Left kidney (tissue), 2 donors: ENCODE measurements around the gene USP34. TPM values are rescaled to one million over a fixed set of nuclear protein-coding genes. Genes with fewer than 3 reads are reported as not detected.

ENCODE experiments used
- DNase-seq: peaks from one replicate; pipeline ENCODE4 v3.0.0-alpha.2; 2013
- polyA plus RNA-seq: library from polyadenylated mRNA; unstranded; fragments of 120-200 nt; gene quantifications from one replicate; pipeline ENCODE4 v1.2.1, GENCODE V29; 2013; ENCODE audit not compliant: insufficient read length

The USP34 gene
- polyA plus RNA-seq, 1 donor = 171 TPM

DNA sequence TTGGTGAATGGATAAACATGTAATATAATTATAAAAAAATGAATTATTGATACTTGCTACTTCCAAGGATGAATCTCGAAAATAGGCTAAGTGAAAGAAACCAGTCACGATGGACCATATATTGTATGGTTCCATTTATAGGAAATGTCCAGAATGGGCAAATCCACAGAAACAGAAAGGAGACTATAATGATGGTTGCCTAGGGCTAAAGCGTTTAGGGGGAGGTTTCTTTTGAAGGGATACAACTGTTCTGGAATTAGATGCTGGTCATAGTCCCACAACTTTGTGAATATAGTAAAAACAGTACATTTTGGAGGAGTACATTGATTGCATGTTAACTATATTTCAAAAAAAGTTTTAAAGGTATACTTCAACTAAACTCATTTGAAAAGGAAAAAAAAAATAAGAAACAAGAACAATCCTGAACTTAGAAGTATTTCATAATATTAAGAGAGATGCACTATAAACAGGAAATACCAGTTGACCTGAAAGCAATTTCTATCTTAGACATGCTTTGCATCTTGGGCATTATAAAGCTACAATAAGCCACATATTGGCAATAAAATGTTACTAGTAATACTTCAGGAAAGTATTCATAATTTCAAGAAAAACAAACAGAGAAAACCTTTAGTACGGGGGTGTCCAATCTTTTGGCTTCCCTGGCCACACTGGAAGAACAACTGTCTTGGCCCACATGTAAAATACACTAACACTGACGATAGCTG lies 178.9 kb downstream of the USP34 start:
- no peak for DNase-seq

DNA sequence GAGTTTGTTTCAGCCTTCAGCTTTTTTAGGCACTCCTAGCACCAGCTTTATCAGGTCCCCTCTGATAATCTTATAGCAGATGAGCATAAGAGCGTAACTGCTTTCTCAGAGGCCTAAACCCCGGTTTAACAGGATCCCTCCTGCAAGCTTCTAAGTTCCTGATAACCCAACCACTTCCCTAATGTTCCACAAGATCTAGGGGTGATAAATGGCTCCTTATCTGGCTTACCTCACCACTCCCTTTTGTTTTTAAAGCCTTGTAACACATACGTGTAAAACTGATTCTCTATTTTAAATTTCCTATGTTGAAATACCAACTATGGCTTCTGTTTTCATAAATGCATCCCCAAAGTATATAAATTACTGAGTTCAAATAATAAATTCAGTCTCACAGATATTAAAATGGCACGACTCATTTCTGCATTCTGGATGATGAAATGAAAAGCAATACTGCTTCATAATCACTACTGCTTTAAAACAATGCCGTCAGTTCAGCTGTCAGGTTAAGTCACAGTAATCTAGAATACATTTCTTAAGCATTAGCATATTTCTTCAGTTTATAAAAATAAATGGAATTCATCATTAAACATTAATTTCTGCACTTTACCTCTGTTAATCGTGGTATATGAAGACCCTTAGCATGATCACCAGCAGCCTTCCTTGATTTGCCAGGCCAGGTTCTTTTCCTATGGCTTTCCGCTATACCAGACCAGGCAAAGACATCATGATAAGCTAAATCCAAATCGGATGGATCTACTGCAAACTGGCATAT lies 182.6 kb downstream of the USP34 start:
- no peak for DNase-seq

DNA sequence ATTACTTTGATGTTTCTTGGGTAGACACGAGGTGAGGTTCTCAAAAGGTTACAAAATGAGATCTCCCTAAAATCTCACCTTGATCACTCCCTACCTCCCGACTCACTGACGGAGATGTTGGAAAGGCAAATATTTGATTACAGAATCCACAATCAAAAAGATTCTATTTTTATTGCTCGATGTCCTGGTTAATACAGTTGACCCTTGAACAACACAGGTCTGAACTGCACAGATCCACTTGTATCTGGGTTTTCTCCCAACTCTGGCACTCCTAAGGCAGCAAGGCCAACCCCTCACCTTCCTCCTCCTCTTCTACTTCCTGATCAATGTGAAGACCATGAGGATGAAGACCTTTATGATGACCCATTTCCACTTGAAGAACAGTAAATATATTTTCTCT lies 183.6 kb downstream of the USP34 start:
- DNase-seq = no peak

DNA sequence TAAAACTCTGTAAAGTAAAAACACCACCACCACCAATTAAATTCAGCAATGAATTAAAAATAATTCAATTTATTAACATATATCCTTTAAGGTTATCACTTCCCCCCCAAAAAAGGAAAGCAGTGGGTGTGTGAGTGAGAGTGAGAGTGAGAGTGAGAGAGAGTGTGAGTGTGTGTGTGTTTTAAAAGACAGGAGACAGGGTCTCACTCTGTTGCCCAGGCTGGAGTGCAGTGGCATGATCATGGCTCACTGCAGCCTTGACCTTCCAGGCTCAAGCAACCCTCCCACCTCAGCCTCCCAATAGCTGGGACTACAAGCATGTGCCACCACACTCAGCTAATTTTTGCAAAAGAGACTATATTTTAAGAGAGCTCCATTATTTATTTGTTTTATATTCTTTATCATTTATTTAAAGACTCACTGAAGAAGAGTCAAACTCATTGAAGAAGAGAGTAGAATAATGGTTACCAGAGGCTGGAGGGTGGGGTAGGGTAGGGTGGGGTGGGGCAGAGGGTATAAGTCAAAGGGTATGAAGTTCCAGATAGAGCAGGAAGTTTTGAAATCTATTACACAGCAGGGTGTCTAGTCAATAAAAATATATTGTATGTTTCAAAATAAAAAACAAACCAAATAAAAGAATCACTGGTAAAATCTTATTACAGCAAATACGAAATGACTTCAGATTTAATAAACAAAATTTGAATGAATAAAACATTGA lies 187.3 kb downstream of the USP34 start:
- no peak for DNase-seq

DNA sequence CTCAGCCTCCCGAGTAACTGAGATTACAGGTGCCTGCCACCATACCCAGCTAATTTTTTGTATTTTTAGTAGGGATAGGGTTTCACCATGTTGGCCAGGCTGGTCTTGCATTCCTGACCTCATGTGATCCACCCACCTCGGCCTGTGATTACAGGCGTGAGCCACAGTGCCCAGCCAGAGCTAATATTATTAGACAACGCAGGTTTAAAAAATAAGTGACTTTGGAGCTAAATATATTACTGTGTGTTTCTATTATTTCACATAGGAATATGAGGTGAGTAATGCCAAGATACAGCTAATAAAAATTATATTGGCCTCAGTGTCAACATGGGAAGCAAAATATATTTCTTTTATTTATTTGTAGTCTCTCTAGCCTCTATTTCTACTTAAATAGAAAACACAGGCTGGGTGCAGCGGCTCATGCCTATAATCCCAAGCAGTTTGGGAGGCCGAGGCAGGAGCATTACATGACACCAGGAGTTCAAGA lies 188.7 kb downstream of the USP34 start:
- no peak for DNase-seq

DNA sequence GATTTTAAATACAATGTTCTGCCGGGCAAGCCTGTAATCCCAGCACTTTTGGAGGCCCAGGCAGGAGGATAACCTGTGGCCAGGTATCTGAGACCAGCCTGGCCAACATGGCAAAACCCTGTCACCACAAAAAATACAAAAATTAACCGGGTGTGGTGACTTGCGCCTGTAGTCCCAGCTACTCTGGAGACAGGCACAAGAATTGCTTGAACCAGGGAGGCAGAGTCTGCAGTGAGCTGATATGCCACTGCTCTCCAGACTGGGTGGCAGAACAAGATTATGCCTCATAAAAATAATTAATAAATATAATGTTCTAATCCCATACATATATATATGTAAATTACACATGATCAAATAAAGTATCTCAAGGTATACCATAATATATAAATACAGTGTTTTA lies 189.6 kb downstream of the USP34 start:
- no peak for DNase-seq

DNA sequence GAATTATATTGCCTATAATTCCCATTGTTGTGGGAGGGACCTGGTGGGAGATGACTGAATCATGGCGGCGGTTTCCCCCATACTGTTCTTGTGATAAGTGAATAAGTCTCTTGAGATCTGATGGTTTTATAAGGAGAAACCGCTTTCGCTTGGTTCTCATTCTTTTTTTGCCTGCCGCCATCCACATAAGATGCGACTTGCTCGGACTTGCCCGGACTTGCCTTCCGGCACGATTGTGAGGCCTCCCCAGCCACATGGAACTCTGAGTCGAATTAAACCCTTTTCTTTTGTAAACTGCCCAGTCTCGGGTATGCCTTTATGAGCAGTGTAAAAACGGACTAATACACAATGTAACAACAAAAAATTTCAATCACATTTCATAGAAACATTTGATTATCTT lies 193.1 kb downstream of the USP34 start:
- no peak for DNase-seq

DNA sequence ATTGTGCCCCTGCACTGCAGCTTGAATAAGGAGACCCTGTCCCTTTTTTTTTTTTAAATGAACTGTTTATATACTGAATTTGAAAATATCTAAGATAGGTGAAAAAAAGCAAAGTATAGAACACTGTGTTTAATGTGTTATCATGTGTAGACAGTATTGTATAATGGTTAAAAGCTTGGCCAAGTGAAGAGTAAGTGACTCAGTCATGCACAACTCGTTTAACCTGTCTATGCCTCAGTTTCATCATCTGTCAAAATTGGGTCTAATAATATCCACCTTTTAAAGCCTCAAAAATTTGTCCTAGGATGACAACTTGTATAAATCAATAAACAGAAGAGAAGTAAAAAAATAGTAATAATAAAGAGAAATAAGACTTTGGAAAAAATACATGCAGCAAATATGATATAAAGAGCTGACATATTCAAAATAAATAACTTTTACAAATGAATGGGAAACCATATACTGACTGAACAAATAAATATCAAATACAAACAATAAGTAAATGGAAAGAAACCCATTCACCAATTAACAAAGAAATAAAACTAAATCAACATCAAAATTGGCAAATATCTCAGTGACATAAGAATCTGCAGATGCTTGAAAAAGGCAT lies 195.2 kb downstream of the USP34 start:
- no peak for DNase-seq

DNA sequence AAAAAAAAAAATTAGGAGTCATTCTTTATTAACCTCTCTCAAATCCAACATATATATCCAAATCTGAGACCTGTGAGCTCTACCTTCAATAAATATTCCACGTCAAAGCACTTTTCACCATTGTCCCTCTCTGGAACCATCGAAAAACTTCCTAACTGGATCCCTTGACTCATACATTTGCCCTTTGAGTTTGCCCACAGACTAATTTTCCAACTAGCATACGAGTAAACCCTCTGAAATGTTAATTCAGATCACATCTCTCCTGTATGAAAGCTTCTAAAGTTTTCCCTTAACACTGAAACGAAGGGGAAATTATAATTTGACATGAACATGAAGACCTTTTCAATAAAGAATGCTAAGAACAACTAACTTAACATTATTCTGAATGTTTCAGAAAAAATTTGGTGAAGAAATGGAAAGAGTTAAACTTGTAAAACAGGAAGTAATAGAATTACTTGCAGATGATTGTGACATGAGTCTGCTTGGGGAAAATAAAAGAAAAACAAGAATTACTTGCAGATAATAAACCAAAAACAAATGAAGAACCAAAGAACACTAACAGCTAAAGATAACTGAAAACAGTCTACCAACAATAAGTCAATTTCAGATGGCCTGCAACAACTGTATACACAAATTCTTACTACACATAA lies 198.3 kb downstream of the USP34 start:
- no peak for DNase-seq

DNA sequence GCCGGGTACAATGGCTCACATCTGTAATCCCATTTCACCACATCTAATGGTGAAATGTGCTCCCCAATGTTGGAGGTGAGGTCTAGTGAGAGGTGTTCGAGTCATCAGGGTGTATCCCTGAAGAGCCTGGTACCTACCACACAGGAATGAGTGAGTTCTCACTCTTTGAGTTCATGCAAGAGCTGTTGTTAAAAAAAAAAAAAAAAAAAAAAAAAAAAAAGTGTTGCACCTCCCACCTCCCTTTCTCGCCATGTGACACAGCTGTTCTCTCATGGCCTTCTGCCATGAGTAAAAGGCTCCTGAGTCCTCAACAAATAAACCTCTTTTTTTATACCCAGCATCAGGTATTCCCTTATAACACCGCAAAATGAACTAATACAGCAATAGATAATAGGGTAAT lies 202.6 kb downstream of the USP34 start:
- no peak for DNase-seq

DNA sequence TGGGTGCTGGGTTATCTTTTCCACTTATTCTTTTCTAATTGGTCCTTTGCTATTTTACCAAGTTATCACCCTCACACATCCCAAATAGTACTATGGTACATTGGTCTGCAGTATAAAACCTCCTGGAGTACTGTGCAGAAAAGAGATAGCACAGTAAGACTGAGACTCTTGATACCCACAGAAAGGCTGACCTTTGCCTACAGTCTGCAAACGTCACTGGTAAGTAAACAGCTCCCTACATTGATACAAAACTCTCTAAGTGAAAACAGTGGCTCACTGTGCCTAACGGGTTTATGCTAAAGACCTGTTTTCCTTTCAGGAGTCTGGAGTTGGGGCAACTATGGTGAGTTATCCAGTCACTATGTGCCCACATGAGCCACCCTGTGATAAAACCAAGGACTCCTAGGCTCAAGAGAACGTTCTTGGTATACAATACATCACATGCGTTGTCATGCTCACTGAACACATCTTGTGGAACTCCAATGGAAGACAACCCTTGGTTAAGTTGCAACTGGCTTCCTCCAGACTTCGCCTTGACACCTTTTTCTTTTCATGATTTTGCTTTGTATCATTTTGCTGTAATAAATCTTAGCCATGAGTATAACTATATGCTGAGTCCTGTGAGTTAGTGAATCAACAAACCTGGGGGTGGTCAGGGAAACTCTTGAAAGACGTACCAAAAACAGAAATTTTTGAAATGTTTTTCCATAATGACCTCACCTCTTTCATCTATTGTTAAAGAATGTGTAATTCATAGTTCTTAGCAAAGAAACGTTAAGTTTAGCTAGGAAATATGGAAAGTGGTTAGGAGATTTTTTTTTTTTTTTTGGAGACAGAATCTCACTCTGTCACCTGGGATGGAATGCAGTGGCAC lies 204.0 kb downstream of the USP34 start:
- no peak for DNase-seq

DNA sequence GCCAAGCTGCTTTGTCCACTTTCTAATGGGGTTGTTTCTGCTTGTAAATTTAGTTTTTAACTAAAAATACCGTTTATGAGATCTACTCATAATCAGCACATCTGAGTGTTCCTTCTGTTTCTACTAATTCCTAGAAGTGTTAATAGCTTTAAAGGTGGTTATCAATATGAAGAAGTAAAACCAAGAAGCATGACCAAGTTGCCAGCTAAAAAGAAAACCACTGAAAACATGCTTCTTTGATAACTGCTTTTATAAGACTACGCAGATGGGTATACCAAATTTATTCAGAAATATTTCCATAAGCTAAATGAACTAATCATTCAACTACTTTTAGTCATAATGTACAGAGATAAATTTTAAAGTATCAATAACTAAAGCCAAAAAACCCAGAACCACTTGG lies 207.1 kb downstream of the USP34 start:
- no peak for DNase-seq

DNA sequence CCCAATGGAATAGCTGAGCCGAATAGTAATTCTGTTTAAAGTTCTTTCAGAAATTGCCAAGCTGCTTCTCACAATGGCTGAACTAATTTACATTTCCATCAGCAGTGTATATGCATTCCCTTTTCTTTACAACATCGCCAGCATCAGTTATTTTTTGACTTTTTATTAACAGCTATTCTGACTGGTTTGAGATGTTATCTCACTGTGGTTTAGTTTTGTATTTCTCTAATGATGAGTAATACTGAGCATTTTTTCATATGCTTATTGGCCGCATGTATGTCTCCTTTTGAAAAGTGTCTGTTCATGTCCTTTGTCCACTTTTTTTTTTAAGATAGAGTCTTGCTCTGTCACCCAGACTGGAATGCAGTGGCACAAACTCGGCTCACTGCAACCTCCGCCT lies 208.2 kb downstream of the USP34 start:
- DNase-seq = no peak

DNA sequence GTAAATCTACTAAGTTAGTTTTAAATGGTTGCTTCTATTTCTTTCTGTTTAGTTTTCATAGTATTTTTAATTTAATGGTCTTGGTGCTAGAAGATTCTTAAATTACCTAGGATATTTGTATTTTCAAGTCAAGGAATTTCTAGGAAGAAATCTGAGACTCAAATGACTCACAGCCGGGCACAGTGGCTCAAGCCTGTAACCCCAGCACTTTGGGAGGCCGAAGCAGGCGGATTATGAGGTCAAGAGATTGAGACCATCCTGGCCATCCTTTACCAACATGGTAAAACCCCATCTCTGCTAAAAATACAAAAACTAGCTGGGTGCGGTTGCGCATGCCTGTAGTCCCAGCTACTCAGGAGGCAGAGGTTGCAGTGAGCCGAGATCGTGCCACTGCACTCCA lies 213.4 kb downstream of the USP34 start:
- DNase-seq = no peak

DNA sequence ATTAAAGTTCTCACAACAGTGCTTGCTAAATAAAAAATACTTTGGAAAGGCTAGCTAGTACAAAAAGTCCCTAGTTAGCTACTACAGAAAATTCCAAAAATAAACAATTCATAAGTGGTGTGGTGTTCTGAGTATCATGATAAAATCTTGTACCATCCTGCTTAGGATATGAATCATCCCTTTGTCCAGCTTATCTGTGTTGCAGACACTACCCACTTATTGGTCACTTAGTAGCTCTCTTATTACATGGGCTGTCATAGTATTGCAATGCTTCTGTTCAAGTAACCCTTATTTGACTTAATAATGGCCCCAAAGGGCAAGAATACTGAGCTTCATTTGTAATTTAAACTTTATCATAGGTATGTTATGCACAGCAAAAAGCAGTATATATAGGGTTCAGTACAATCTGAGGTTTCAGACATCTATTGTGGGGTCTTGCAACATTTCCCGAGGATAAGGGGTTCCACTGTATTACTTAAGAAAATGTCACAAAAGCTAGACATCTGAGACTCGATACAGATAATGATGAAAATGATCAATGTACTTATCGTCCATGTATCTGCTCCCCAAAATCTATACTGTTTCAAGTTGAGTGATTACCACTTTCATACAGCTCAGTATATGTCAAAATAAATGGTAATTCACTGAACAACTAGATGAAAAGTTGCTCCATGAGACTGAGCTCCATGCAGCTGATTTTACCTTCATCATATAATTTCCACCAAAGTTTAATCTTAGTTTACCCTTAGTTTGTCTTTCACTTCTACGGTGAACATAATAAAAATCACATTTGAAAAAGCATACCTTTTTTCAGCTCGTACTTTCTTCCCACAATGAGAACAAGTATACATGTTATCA lies 215.1 kb downstream of the USP34 start:
- no peak for DNase-seq

DNA sequence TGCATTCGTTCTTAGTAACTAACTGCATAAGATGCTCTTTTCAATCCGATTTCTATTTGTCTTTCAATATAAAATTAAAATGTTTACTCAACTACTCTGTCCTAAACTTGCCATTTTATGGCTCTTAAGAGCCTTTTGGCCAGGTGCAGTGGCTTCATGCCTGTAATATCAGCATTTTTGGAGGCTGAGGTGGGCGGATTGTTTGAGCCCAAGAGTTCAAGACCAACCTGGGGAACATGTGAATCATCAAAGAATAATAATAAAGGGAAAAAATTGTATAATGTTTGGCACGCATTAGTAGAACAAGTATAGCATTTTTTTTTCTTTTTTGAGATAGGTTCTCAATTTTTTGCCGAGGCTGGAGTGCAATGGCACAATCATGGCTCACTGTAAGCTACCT lies 216.4 kb downstream of the USP34 start:
- no peak for DNase-seq

DNA sequence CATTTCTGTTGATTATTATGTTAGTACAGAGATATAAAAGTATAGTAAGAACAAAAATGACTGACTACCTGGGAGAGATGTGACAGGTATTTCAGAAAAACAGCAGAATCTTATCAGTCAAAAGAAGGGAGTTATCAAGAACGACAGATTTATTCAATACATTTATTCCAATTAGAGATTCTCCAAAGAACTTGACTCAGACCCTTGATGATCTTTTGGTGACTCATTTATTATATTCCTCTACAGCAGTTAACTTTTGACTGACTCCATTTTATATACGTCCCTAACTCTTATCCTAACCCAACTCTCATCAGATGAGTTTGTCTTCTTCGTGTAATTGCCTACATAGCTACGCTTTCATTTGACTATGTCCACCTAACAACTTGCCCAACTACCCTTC lies 217.8 kb downstream of the USP34 start:
- DNase-seq = no peak

DNA sequence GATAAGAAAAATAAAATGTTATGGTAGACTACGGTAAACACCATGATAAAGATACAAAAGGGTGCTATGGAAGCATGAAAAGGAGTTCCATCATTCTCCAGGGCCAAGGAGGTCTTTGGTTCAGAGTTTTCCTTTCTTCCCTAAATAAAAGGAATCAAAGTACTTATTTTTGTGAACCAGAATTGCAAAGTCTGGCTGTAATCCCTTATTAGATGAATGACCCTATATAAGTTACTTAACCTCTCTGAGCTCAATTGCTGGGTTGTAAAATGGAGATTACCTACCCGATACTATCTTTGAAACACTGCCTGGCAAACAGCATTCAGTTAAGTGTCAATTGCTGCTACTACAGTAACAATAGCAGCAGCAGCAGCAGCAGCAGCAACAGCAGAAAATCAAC lies 218.9 kb downstream of the USP34 start:
- no peak for DNase-seq

DNA sequence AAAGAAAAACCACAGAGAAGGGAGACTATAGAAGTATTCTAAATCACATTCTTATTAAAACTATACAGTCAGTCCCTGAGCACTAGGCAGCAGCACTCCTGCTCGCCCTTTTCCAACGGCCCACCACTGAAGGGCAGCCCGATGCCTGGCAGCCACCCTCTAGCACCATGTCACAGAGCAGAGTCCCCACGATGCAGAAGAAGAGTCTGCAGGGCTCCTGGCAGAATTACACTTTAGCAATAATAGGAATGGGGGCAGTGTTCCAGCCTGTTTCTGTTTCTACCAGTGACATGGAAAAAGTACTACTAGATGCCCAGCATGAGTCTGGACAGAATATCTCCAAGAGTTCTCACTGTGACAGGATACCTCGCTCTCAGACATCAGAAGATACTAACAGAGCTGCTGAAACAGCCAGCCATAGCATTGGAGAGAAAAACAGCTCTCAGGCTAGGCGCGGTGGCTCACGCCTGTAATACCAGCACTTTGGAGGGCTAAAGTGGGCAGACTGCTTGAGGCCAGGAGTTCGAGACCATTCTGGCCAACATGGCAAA lies 221.3 kb downstream of the USP34 start:
- no peak for DNase-seq
